CD14-positive monocyte (primary cell): Measurements from ENCODE around the gene EVC. TPM values are rescaled to one million over a fixed set of nuclear protein-coding genes. Genes with fewer than 3 reads are reported as not detected.
A peak's percentile ranks its signal among the peaks of the same experiment; 100 is the strongest.

Experiments used
- DNase-seq, 3 donors: peaks; one replicate each; pipeline ENCODE4 v3.0.0-alpha.2; 2011 to 2022
- H2AFZ ChIP-seq: 2 replicates; pipeline ENCODE4 v1.6.0; 2012; ENCODE audit warnings: mild to moderate bottlenecking, low read depth, low read length, inconsistent platforms; ENCODE audit not compliant: insufficient read depth, poor library complexity, severe bottlenecking
- H3K27ac ChIP-seq, 2 donors: 1 replicate in 1 of 2; 2 replicates in 1 of 2; pipeline ENCODE4 v1.5.1; 2012 to 2013; ENCODE audit warnings: low read length in 2 of 2, control low read depth in 1 of 2, inconsistent platforms in 1 of 2, low read depth in 1 of 2, mild to moderate bottlenecking in 1 of 2
- H3K27me3 ChIP-seq, 2 donors: one replicate each; pipeline versions ENCODE4 v1.6.0 to v1.6.1; 2011 to 2013; ENCODE audit warnings: low read length in 2 of 2; ENCODE audit not compliant: control insufficient read depth in 2 of 2, insufficient read depth in 2 of 2
- H3K36me3 ChIP-seq, 2 donors: replicated peaks in 1 of 2; 1 replicate in 1 of 2; 2 replicates in 1 of 2; pipeline versions ENCODE4 v1.5.1 to v1.6.1; 2012 to 2013; ENCODE audit warnings: low read length in 2 of 2, control low read depth in 1 of 2, inconsistent platforms in 1 of 2, mild to moderate bottlenecking in 1 of 2; ENCODE audit not compliant: insufficient read depth in 2 of 2, control insufficient read depth in 1 of 2
- H3K4me1 ChIP-seq, 2 donors: 1 replicate in 1 of 2; 2 replicates in 1 of 2; pipeline versions ENCODE4 v1.5.1 to v1.6.1; 2012 to 2013; ENCODE audit warnings: low read length in 2 of 2, control low read depth in 1 of 2, inconsistent platforms in 1 of 2, mild to moderate bottlenecking in 1 of 2, moderate library complexity in 1 of 2; ENCODE audit not compliant: insufficient read depth in 2 of 2, control insufficient read depth in 1 of 2
- H3K4me2 ChIP-seq: replicated peaks from 2 replicates; pipeline ENCODE3; 2012; ENCODE audit warnings: low read length, moderate library complexity, mild to moderate bottlenecking; ENCODE audit not compliant: poor library complexity, severe bottlenecking; ENCODE audit errors: extremely low read depth
- H3K4me3 ChIP-seq, 3 experiments: fragments of 200-600 bp in 1 of 3; sonication (generic) in 1 of 3; replicated peaks in 1 of 3; 1 replicate in 2 of 3; 2 replicates in 1 of 3; pipeline ENCODE4 v1.5.1; 2011 to 2013; ENCODE audit warnings: low read length in 3 of 3, mild to moderate bottlenecking in 3 of 3, control low read depth in 2 of 3, low read depth in 2 of 3, inconsistent platforms in 1 of 3, moderate library complexity in 1 of 3
- H3K79me2 ChIP-seq: 2 replicates; pipeline ENCODE4 v1.6.0; 2012; ENCODE audit warnings: mild to moderate bottlenecking, control low read depth, inconsistent platforms, low read length, moderate library complexity; ENCODE audit not compliant: insufficient read depth
- H3K9ac ChIP-seq: 2 replicates; pipeline ENCODE4 v1.6.0; 2017; ENCODE audit warnings: low read length, mild to moderate bottlenecking; ENCODE audit not compliant: insufficient read depth, poor library complexity, severe bottlenecking
- H3K9me3 ChIP-seq, 2 donors: replicated peaks in 1 of 2; 1 replicate in 1 of 2; 2 replicates in 1 of 2; pipeline versions ENCODE4 v1.5.1 to v1.6.1; 2012 to 2013; ENCODE audit warnings: low read length in 2 of 2, control low read depth in 1 of 2; ENCODE audit not compliant: control insufficient read depth in 1 of 2, insufficient read depth in 1 of 2
- H4K20me1 ChIP-seq: 2 replicates; pipeline ENCODE4 v1.6.0; 2012; ENCODE audit warnings: mild to moderate bottlenecking, low read length, control low read depth, moderate library complexity; ENCODE audit not compliant: insufficient read depth
- H3K27ac Mint-ChIP-seq, 7 donors: one replicate each; pipeline ENCODE4 v1.8.0; 2020; ENCODE audit warnings: mild to moderate bottlenecking in 7 of 7, mixed read lengths in 7 of 7, moderate library complexity in 6 of 7, inconsistent platforms in 2 of 7
- H3K27me3 Mint-ChIP-seq, 3 donors: one replicate each; pipeline ENCODE4 v1.8.0; 2021 to 2022; ENCODE audit warnings: low read depth in 3 of 3, mild to moderate bottlenecking in 3 of 3, mixed read lengths in 3 of 3, moderate library complexity in 3 of 3, inconsistent platforms in 1 of 3
- H3K36me3 Mint-ChIP-seq, 2 donors: one replicate each; pipeline ENCODE4 v1.8.0; 2020; ENCODE audit warnings: mixed read lengths in 2 of 2, inconsistent platforms in 1 of 2, mild to moderate bottlenecking in 1 of 2
- H3K4me1 Mint-ChIP-seq: one replicate; pipeline ENCODE4 v1.8.0; 2020; ENCODE audit warnings: mild to moderate bottlenecking, mixed read lengths
- H3K4me3 Mint-ChIP-seq, 2 donors: one replicate each; pipeline ENCODE4 v1.8.0; 2020; ENCODE audit warnings: mild to moderate bottlenecking in 2 of 2, mixed read lengths in 2 of 2, moderate library complexity in 1 of 2
- H3K9me3 Mint-ChIP-seq, 7 donors: one replicate each; pipeline ENCODE4 v1.8.0; 2020 to 2022; ENCODE audit warnings: mixed read lengths in 7 of 7, mild to moderate bottlenecking in 6 of 7, moderate library complexity in 6 of 7, inconsistent platforms in 2 of 7
- WGBS: methylation state at CpG from one replicate; pipeline ENCODE4 v1.1.5; 2013; ENCODE audit warnings: missing lambda C conversion rate; ENCODE audit not compliant: insufficient coverage; 5-methylcytosine and 5-hydroxymethylcytosine counted together
- intact Hi-C, 2 donors: fragments of 100-400 bp; cut with micrococcal nuclease; formaldehyde crosslinking; loops; one replicate each; pipeline versions ENCODE4 v1.15.0 to v1.15.1; 2023
- polyA plus RNA-seq, 3 donors: library from polyadenylated mRNA; depleted of rRNA in 1 of 3; unstranded in 2 of 3; stranded (reverse) in 1 of 3; fragments of 300-500 nt in 2 of 3; fragments of >200 nt in 1 of 3; fragmentation: Illumina TruSeq in 2 of 3; gene quantifications; 1 replicate in 2 of 3; 2 replicates in 1 of 3; pipeline ENCODE4 v1.2.3, GENCODE V29; 2012 to 2021
- TF ChIP-seq, protein P1 (sequence below): fragments of 200-600 bp; IDR thresholded peaks from one replicate; pipeline ENCODE4 v1.8.0; 2022; ENCODE audit warnings: antibody characterized with exemption, mild to moderate bottlenecking

The EVC gene
- polyA plus RNA-seq, 3 donors = 0.36 TPM; not detected in 2

DNA sequence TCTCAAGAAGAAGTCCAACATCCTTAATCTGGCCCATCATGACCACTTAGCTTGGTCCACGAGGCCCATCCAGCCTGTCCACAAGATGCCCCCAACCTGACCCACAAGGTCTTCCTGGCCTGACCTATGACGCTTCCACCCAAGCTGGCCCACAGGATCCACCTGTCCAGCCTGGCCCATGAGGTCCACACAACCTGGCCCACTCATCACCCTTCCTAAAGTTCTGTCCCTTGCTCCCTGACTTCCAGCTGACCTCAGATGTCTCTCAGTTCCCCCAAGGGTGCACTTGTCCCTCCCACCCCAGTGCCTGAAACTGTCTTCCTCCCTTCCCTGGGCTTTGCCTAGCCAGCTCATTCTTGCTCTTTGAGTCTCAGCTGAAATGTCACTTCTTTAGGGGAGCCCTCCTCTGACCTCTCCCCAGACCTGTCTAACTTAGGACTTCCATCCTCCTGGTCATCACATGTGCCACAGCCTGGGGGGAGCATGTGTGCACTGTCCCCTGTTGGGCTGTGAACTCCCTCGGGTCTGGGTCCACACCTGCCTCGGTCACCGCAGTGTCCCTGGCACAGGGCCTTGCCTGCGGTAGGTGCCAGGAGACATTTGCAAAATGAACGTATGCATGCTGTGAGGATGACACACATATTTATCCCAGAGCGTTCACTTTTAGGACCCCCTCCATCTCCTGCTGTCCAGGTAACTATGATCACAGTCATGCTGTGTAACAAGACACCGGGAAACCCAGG is 61.7 kb downstream of the EVC start:
- Mint-ChIP-seq H3K9me3 (peaks cover 3 to 35% (median 27%) of the 10 kb centered on the region in 7 donors), H3K4me1 (no peaks in the 10 kb centered on the region), H3K27me3 (peaks cover 0 to 2% (median 0%) of the 10 kb centered on the region in 3 donors), H3K27ac (peak overlapping the region in 1 of 7 donors; percentile 42), H3K36me3 (no peaks in the 10 kb centered on the region), H3K4me3 (no peak overlapping the region)
- WGBS = 92% methylated on average over 8 of the region's 9 CpGs
- TF ChIP-seq, protein P1, sequence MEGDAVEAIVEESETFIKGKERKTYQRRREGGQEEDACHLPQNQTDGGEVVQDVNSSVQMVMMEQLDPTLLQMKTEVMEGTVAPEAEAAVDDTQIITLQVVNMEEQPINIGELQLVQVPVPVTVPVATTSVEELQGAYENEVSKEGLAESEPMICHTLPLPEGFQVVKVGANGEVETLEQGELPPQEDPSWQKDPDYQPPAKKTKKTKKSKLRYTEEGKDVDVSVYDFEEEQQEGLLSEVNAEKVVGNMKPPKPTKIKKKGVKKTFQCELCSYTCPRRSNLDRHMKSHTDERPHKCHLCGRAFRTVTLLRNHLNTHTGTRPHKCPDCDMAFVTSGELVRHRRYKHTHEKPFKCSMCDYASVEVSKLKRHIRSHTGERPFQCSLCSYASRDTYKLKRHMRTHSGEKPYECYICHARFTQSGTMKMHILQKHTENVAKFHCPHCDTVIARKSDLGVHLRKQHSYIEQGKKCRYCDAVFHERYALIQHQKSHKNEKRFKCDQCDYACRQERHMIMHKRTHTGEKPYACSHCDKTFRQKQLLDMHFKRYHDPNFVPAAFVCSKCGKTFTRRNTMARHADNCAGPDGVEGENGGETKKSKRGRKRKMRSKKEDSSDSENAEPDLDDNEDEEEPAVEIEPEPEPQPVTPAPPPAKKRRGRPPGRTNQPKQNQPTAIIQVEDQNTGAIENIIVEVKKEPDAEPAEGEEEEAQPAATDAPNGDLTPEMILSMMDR = no peak
- Histone ChIP-seq H3K4me1 (no peaks in the 10 kb centered on the region), H2AFZ (no peak overlapping the region), H3K4me2 (no peak overlapping the region), H3K27me3 (no peaks in the 10 kb centered on the region), H3K27ac (no peak overlapping the region), H3K9me3 (peaks cover 19 to 24% of the 10 kb centered on the region in 2 donors), H3K79me2 (no peaks in the 10 kb centered on the region), H4K20me1 (no peaks in the 10 kb centered on the region), H3K36me3 (no peaks in the 10 kb centered on the region), H3K4me3 (no peak overlapping the region), H3K9ac (no peak overlapping the region)
- no peak for DNase-seq
- intact Hi-C loops = no loop called here

GRCh38 chr4:5773271-5773555 is 62.2 kb downstream of the EVC start:
- intact Hi-C loops = no loop called here
- no peak overlapping the region for H3K27ac ChIP-seq
- peaks cover 3 to 32% (median 22%) of the 10 kb centered on the region in 7 donors for H3K9me3 Mint-ChIP-seq
- H3K4me2 ChIP-seq = no peak overlapping the region
- no peak overlapping the region for H3K27ac Mint-ChIP-seq
- no peaks in the 10 kb centered on the region for H3K36me3 Mint-ChIP-seq
- H2AFZ ChIP-seq = no peak overlapping the region
- no peaks in the 10 kb centered on the region for H3K36me3 ChIP-seq
- H3K9me3 ChIP-seq = peaks cover 19 to 24% of the 10 kb centered on the region in 2 donors
- H3K4me1 Mint-ChIP-seq = no peaks in the 10 kb centered on the region
- H4K20me1 ChIP-seq = no peaks in the 10 kb centered on the region
- no peak for DNase-seq
- no peaks in the 10 kb centered on the region for H3K79me2 ChIP-seq
- H3K4me3 Mint-ChIP-seq = no peak overlapping the region
- TF ChIP-seq, protein P1 = no peak
- H3K4me3 ChIP-seq = no peak overlapping the region
- H3K9ac ChIP-seq = no peak overlapping the region
- H3K27me3 ChIP-seq = no peaks in the 10 kb centered on the region
- WGBS = 100% methylated on average over 1 of the region's 2 CpGs
- H3K27me3 Mint-ChIP-seq = peaks cover 0 to 2% (median 0%) of the 10 kb centered on the region in 3 donors
- no peaks in the 10 kb centered on the region for H3K4me1 ChIP-seq
